Measurements from ENCODE around the gene PTPRM. TPM values are rescaled to one million over a fixed set of nuclear protein-coding genes. Genes with fewer than 3 reads are reported as not detected.

PTPRM gene
- total and polyA plus RNA-seq, 2 of the 4 experiments (the other 2 are of a cell fraction) = 28.3 to 51.2 TPM

DNA sequence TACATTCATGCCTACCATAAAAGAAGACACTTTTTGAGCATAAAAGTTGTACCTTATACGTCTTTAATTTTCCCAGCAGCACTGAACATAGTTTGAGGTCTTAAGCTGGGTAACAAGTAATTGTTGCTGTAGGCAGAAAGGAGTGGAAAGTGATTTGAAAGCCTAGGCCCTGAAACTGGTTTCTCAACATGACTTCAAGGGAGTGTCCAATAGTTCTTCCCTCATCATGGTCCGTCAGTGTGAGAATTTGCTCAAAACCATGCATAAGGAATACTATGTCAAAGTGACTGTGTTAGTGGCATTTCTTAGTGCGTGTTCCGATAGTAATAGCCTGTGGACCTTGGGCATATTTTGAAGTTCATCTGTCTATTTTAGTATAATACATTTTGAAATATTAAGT is 463.1 kb downstream of the PTPRM start:
- no peak overlapping the region for H2BK20ac ChIP-seq (ENCODE audit: low read depth, low read length)
- no peak overlapping the region for H3K9ac ChIP-seq (ENCODE audit: low read depth, low read length)
- ChIA-PET CTCF (no interaction called here), POLR2A (ENCODE audit: unreplicated experiment) (no interaction called here)
- H3K4me1 ChIP-seq (ENCODE audit: control insufficient read depth, insufficient read depth, low read length) = no peaks in the 10 kb centered on the region
- ATAC-seq (ENCODE audit: low read depth) (no peak), DNase-seq (no peak)
- no peak overlapping the region for H3K4me3 ChIP-seq (ENCODE audit: insufficient read depth, low read depth, low read length)
- H3K9me1 ChIP-seq (ENCODE audit: insufficient read depth, low read length) = peaks cover 8% of the 10 kb centered on the region; the same call in 1 of the 2 replicates
- intact Hi-C loops (cut with micrococcal nuclease) = no loop called here
- no peak overlapping the region for H3K27ac ChIP-seq (ENCODE audit: insufficient read depth, low read length)
- no peak for TF ChIP-seq MAZ (IDR thresholded peaks at IDR 0.05; ENCODE audit: borderline replicate concordance, low read depth, low read length)
- no peak overlapping the region for H2AFZ ChIP-seq (replicated peaks; ENCODE audit: low read length, poor library complexity)
- H3K23ac ChIP-seq (ENCODE audit: low read depth, low read length) = no peak overlapping the region
- H3K79me1 ChIP-seq (ENCODE audit: low read depth in 1 of 2, low read length in 2 of 2) = peaks cover 4% of the 10 kb centered on the region in 2 experiments; a peak in 2 of 4 replicates
- no peak overlapping the region for H2BK5ac ChIP-seq (ENCODE audit: low read depth, low read length, poor library complexity, severe bottlenecking)
- no peaks in the 10 kb centered on the region for H3K27me3 ChIP-seq (ENCODE audit: control insufficient read depth, insufficient read depth, low read length)
- no peak overlapping the region for H4K91ac ChIP-seq (ENCODE audit: insufficient read depth, low read depth, low read length)
- no TSS peak for BruUV-seq (replicated peaks)
- dilution Hi-C loops (cut with HindIII; ENCODE audit: low sequenced_read_pairs, unreplicated experiment) = no loop called here
- H3K36me3 ChIP-seq (ENCODE audit: control insufficient read depth, insufficient read depth, low read length) = no peaks in the 10 kb centered on the region
- no peak overlapping the region for H3K14ac ChIP-seq (replicated peaks; ENCODE audit: low read depth, low read length)
- in situ Hi-C loops (cut with MboI; ENCODE audit: low sequenced_read_pairs) = no loop called here
- no peak overlapping the region for H3K4me2 ChIP-seq (ENCODE audit: low read depth, low read length)
- no peak overlapping the region for H2BK15ac ChIP-seq (ENCODE audit: low read depth, low read length)
- WGBS, 2 experiments (ENCODE audit: extremely low coverage in 2 of 2, insufficient read length in 1 of 2) = no CpG with 5 or more reads among the region's 4 CpGs
- no peak overlapping the region for H4K8ac ChIP-seq (ENCODE audit: low read depth in 2 of 2, low read length in 2 of 2)
- H2AK9ac ChIP-seq (replicated peaks; ENCODE audit: low read depth, low read length, poor library complexity) = no peak overlapping the region
- H2BK120ac ChIP-seq (ENCODE audit: low read depth, low read length) = no peak overlapping the region
- no peak overlapping the region for H4K5ac ChIP-seq (ENCODE audit: low read depth, low read length)
- no peak overlapping the region for H3K18ac ChIP-seq (ENCODE audit: low read depth, low read length)
- no peak overlapping the region for H3K56ac ChIP-seq (ENCODE audit: extremely low read depth, insufficient read depth, low read length)
- H3K4ac ChIP-seq (ENCODE audit: low read depth, low read length) = no peak overlapping the region
- H3K9me3 ChIP-seq (ENCODE audit: control insufficient read depth, insufficient read depth, low read length) = 0 out of 2 replicates have a peak, but pooled peaks cover 1% of the 10 kb centered on the region
- no peaks in the 10 kb centered on the region for H4K20me1 ChIP-seq (ENCODE audit: insufficient read depth, low read length)
- no peak overlapping the region for H2AK5ac ChIP-seq (ENCODE audit: low read depth, low read length)
